ENCODE data around the gene MYO10.

MYO10 gene

GRCh38 chr5:16701134-16702099 is 234.7 kb downstream of the MYO10 start:
- no peak for TF ChIP-seq CTCF (IDR thresholded peaks at IDR 0.05; ENCODE audit: low read depth, low read length)
- no peak overlapping the region for H3K4me3 ChIP-seq (ENCODE audit: low read depth, low read length)

GRCh38 chr5:16700081-16700480 is 236.0 kb downstream of the MYO10 start:
- H3K4me3 ChIP-seq (ENCODE audit: low read depth, low read length) = no peak overlapping the region
- no peak for TF ChIP-seq CTCF (IDR thresholded peaks at IDR 0.05; ENCODE audit: low read depth, low read length)

- TF ChIP-seq CTCF (IDR thresholded peaks at IDR 0.05; ENCODE audit: low read depth, low read length) = no peak
- no peak overlapping the region for H3K4me3 ChIP-seq (ENCODE audit: low read depth, low read length)
Measured at GRCh38 chr5:16695779-16696178, 240.3 kb downstream of the MYO10 start.

- no peak for TF ChIP-seq CTCF (IDR thresholded peaks at IDR 0.05; ENCODE audit: low read depth, low read length)
- H3K4me3 ChIP-seq (ENCODE audit: low read depth, low read length) = no peak overlapping the region
Measured at GRCh38 chr5:16693879-16694278, 242.2 kb downstream of the MYO10 start.

- no peak overlapping the region for H3K4me3 ChIP-seq (ENCODE audit: low read depth, low read length)
- no peak for TF ChIP-seq CTCF (IDR thresholded peaks at IDR 0.05; ENCODE audit: low read depth, low read length)
Measured at GRCh38 chr5:16691731-16692130, 244.4 kb downstream of the MYO10 start.

- H3K4me3 ChIP-seq (ENCODE audit: low read depth, low read length) = no peak overlapping the region
- peak; percentile 78 for TF ChIP-seq CTCF (IDR thresholded peaks at IDR 0.05; ENCODE audit: low read depth, low read length)
Measured at GRCh38 chr5:16690243-16690852, 245.7 kb downstream of the MYO10 start.

- no peak for TF ChIP-seq CTCF (IDR thresholded peaks at IDR 0.05; ENCODE audit: low read depth, low read length)
- H3K4me3 ChIP-seq (ENCODE audit: low read depth, low read length) = no peak overlapping the region
Measured at GRCh38 chr5:16687898-16688297, 248.2 kb downstream of the MYO10 start.
